HG02642 (cell line): ENCODE results near the gene RAB27A.

ENCODE experiments used
- ATAC-seq: cut with Tn5 transposase; IDR thresholded peaks from one replicate; pipeline ENCODE4 v1.9.1; 2021; ENCODE audit warnings: mild to moderate bottlenecking; ENCODE audit not compliant: unreplicated experiment, poor library complexity

The RAB27A gene

DNA sequence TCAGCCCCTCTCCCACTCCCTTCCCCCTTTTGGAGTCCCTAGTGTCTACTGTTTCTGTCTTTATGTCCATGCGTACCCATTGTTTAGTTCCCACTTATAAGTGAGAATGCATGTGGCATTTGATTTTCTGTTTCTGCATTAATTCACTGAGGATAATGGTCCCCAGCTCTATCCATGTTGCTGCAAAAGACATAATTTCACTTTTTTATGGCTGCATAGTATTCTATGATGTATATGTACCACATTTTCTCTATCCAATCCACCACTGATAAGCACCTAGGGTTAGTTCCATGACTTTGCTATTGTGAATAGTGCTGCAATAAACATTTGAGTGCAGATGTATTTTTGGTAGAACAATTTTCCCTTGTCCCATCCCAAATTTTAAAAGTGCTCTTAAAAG, 58.7 kb downstream of the RAB27A start:
- ATAC-seq, result no peak

DNA sequence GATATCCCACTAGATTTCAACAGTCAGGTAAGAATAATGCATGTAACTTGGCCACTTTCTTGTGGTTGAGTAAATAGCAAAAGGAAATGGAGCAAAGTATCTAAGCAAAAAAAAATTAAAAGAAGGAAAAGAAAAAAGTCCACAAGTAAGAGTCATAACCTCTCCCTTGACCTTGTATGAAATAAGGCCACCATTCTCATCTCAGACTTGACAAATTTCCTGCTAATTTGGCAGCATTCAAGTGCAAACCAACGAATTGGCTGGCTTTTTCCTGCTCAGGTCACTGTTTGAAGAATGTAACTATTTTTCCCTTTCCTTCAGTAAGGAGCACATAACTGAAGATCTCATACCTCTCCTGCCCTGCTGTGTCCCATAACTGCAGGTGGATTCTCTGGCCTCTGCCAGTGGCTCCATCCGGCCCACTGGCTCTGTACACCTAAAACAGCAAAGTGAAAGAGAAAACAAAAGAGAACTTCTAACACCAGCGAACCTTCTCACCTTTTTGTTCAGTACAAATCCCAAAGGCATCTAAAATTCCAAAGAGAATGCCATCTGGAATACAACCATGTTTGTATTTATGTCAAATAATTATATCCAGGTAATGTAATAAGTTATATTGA, 59.5 kb downstream of the RAB27A start:
- ATAC-seq, result no peak

DNA sequence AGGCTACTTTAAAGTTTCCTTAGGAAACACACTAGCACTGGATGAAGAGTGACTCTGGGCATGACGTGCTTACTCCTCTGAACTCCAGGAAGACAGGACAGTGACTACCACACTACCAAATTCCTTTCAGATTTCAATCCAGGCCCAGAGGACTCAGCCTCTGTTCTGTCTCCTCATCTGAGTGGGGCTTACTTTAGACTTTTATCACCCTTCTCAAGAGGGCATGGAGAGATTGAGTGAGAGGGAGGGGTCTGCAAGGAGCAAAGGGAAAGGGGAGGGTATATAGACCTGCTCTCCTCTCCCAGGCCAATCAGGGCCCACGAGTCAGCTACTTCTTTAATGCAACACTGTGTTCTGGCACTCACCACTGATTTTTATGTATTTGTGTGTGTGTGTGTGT, 63.5 kb downstream of the RAB27A start:
- no peak for ATAC-seq

DNA sequence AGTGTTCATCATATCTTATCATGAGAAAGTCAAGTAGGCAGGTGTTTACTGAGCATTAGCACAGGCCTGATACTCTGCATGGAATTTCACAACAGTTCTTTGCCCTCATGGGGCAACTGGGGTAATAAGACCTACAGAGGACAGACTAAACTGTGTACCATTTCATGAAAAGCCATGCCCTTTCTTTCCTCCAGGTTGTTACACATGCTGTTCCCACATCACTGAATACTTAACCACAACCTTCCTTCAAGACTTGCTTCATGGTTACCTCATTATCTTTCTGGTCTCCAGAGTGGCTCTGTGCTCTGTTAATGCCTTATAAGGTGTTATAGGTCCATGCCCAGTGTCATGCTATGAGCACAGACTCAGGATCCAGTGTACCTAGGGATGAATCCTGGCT, 64.7 kb downstream of the RAB27A start:
- no peak for ATAC-seq

DNA sequence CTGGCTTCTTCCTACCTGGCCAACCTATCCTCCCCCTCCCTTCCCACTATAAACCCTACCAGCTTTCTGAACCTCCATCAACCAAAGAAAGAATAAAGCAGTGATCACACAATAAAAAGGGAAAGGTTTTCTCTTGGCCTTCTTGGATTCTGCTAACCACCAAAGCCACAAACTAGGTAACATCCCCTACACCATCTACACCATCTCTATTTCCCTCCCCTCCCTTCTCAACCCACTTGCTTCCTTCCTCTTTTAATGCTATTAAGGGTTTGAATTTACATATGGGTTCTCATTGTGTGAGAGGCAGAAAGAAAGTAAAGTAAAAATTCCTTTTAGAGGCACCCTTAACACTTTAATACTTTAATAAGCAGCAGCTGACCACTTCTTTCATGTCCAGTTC, 67.0 kb downstream of the RAB27A start:
- peak; percentile 69 for ATAC-seq

DNA sequence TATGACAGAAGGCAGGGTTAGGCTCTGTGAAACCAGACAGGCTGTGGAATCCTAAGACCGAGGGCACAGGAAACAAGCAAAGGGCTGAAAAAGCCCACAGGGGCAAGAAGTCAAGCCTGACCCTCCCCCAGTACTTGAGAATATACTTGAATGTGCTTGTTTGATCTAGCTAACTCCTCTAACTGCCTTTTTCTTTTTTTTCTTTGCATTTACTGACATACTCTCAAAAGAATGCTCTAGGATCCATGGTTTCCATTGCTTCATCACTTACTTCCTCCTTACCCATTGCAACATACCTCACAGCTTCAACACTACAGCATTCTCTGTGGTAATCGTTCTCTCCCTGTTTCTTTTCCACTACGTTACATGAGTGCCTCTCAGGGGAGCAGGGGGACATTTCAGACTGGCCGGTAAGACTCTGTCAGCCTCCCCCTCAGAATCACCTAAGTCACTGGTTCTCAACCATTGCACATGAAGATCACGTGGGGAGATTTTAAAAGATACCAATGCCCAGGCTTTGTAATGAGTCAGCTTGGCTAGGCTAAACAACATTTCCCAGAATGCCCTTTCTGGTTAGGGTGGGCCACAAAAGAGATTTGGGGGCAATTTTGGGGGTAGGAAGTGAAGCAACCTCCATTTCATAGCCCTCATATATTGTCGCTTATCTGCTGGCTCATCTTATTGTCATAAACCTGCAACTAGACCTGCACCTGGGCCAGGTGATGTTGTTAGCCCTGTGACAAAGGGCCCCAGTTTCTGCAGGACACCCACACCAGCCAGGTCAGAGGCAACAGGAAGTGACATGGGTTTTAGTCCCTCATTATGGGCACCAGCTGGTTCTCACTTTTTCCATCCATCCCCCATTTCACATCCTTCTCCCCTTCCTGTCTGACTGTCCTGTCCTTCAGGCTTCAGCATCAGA, 68.3 kb downstream of the RAB27A start:
- peak; percentile 52 for ATAC-seq

DNA sequence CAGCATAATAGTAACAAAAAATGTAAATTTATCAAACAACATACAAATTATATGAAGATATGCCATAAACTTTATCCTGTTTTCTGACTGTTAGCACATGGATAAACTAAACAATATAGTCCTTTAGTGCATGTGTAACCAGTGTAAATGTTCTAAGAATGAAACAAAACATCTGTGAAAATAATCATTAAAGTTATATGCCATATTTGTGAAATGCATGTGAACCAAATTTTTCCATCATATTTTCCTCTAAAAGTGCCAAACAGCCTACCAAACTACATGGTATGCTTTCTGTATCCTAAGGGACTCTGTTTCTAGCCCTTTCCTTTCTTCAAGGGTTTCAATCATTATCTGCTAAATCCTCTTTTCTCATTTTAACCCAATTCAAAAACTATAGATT, 69.0 kb downstream of the RAB27A start:
- ATAC-seq, result no peak

- ATAC-seq, result no peak
Measured at GRCh38 chr15:55218056-55218455, 71.6 kb downstream of the RAB27A start.

DNA sequence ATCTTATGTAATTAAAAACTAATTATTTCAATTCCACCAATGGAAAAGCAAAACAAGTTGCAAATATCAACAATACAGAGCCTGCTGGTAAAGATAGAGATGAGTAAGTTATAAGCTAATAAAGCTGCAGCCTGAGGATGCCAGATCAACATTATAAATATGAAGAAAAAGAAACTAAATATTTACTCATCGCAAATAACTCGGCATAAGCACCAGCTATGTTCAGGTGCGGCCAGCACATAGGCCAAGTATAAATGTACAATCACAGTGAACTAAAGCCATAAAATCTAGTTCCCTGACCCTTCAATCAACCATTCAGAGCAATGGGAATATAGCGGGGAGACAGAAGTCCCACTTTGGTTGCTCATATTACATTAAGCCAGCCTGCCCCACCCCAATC, 85.1 kb downstream of the RAB27A start:
- ATAC-seq, result no peak

- no peak for ATAC-seq
Measured at GRCh38 chr15:55202206-55202605, 87.4 kb downstream of the RAB27A start.

- no peak for ATAC-seq
Measured at GRCh38 chr15:55198706-55199105, 90.9 kb downstream of the RAB27A start.

DNA sequence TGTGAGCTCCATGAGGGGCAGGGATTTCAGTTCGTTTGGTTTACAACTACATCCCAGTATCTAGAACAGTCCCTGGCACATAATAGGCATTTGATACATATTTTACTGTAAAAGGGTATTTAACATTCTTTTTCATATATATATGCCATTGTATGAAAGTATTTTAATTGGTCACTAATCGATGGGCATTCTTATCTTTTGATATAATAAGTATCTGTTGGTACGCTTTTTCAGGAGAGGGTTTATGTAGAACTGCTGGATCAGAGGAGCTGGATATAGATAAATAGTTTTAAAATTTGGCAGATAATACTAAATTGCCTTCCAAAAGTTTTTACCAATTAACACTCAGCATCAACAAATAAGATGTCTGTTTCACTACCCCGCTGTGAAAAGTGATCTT, 91.9 kb downstream of the RAB27A start:
- ATAC-seq, result no peak

- ATAC-seq, result peak; percentile 16
Measured at GRCh38 chr15:55197362-55197705, 92.3 kb downstream of the RAB27A start.

- ATAC-seq, result peak; percentile 98
Measured at GRCh38 chr15:55196458-55197361, 92.9 kb downstream of the RAB27A start, which contains the start of gene RSL24D1. RSL24D1 (minus strand) TSS chr15:55196941; CDS start chr15:55196890, 51 bp downstream.

- ATAC-seq, result no peak
Measured at GRCh38 chr15:55195996-55196395, 93.6 kb downstream of the RAB27A start.

DNA sequence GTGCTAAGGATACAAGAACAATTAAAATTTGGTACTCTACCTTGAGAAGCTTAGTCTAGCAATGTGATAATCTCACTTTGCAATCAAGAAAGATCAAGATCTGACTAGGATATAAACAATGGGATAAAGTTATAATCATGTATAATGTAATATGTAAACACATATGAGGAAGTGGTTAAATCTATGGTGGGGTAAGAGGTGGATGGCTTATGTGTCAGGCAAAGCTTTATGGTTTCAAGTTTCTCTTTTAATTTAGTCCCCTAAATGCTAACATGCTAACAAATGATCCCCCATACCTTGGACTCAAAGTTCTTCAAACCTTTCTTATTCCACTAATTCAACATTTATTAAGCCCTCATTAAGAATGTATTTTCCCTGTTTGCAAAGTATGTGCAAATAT, 95.4 kb downstream of the RAB27A start:
- ATAC-seq, result no peak

DNA sequence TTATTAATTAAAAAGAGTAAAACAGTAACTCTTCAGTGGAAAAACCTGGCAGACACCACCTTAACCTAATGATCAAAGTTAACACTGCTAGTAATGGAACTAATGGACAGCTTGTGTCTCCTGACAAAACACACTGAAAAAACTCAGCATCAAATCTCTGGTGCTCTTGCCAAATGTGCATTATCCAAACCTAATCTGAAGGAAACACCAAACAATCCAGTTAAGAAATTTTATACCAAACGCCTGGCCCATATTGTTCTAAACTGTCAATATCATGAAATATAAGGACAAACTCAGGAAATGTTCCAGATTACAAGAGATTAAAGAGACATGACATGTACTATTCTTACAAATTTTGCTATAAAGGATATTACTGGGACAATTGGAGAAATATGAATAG, 103.3 kb downstream of the RAB27A start:
- no peak for ATAC-seq

GRCh38 chr15:55183679-55184078, 105.9 kb downstream of the RAB27A start:
- ATAC-seq, result no peak

DNA sequence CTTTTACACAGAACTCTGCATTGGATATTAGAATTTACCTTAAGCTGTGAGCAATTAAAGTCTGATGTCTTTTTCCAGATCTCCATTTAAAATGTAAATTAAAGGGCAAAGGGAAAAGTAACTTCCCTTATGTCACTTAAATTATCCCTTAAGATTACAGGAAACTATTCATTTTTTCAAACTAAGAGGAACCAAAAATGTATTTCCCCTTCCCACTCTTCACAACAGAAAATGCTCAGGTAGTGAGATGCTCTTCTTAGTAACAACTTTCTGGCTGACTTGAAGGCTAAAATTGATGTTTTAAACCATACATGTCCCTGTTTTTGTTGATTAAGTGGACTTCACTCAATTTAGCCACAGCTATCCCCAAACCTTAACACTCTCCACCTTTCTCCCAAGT, 110.5 kb downstream of the RAB27A start:
- no peak for ATAC-seq

DNA sequence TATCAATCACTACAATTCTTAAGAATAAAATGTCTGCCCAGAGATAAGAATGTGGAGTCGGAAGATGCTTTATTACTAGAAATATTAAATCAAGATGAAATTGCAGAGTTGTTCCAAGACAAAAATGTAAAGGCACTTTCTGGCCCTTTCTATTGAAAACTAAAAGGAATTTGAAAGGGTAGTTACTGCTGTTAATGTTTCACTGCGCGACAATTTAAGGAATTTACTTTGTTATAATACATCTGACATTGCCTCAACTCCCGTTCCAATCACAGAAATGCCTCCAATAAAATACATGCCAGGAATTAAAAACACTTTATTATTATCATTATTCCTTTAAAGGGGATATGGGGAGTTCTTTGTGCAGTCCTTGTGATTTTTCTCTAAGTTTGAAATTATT, 119.3 kb downstream of the RAB27A start:
- no peak for ATAC-seq
